HG02885 (cell line): ENCODE measurements around the gene PRKCH.

Experiments used
- ATAC-seq: cut with Tn5 transposase; IDR thresholded peaks from one replicate; pipeline ENCODE4 v1.9.1; 2021; ENCODE audit warnings: mild to moderate bottlenecking; ENCODE audit not compliant: unreplicated experiment, poor library complexity

The PRKCH gene

GRCh38 chr14:61334197-61334701, 12.9 kb downstream of the PRKCH start:
- no peak for ATAC-seq

GRCh38 chr14:61335049-61335448, 13.7 kb downstream of the PRKCH start:
- ATAC-seq, result no peak

- no peak for ATAC-seq
Measured at GRCh38 chr14:61335671-61336275, 14.4 kb downstream of the PRKCH start.

GRCh38 chr14:61337893-61338292, 16.5 kb downstream of the PRKCH start:
- ATAC-seq, result no peak

- ATAC-seq, result no peak
Measured at GRCh38 chr14:61338457-61338856, 17.1 kb downstream of the PRKCH start.

- no peak for ATAC-seq
Measured at GRCh38 chr14:61341275-61342206, 20.2 kb downstream of the PRKCH start.

- peak; percentile 40 for ATAC-seq
Measured at GRCh38 chr14:61342486-61342885, 21.1 kb downstream of the PRKCH start.

GRCh38 chr14:61342932-61343331, 21.6 kb downstream of the PRKCH start:
- ATAC-seq, result peak; percentile 3

- ATAC-seq, result no peak
Measured at GRCh38 chr14:61343471-61343870, 22.1 kb downstream of the PRKCH start.

- ATAC-seq, result no peak
Measured at GRCh38 chr14:61343991-61344405, 22.6 kb downstream of the PRKCH start.

- peak; percentile 57 for ATAC-seq
Measured at GRCh38 chr14:61344437-61345150, 23.2 kb downstream of the PRKCH start.

- ATAC-seq, result peak; percentile 10
Measured at GRCh38 chr14:61345151-61345482, 23.7 kb downstream of the PRKCH start.

- ATAC-seq, result no peak
Measured at GRCh38 chr14:61346221-61346620, 24.8 kb downstream of the PRKCH start.

- no peak for ATAC-seq
Measured at GRCh38 chr14:61346793-61347192, 25.4 kb downstream of the PRKCH start.

- no peak for ATAC-seq
Measured at GRCh38 chr14:61347826-61348443, 26.6 kb downstream of the PRKCH start.

- ATAC-seq, result peak; percentile 42
Measured at GRCh38 chr14:61350427-61351270, 29.3 kb downstream of the PRKCH start.

- ATAC-seq, result no peak
Measured at GRCh38 chr14:61351477-61351876, 30.1 kb downstream of the PRKCH start.

GRCh38 chr14:61355892-61356325, 34.5 kb downstream of the PRKCH start:
- no peak for ATAC-seq

GRCh38 chr14:61357123-61357522, 35.7 kb downstream of the PRKCH start:
- no peak for ATAC-seq
